Suprapubic skin (tissue), 4 donors: ENCODE data around the gene TRIO.

Experiments used
- EP300 ChIP-seq: sonication (generic); formaldehyde crosslinking; IDR thresholded peaks from one replicate; pipeline ENCODE4 v1.6.1; 2017; ENCODE audit warnings: antibody characterized with exemption
- POLR2A ChIP-seq, 2 donors: fragments of 450-650 bp; IDR thresholded peaks; one replicate each; pipeline ENCODE4 v1.6.1; 2017; ENCODE audit warnings: antibody characterized with exemption in 2 of 2, mild to moderate bottlenecking in 2 of 2, moderate library complexity in 2 of 2
- POLR2AphosphoS5 ChIP-seq, 3 donors: sonication (generic); formaldehyde crosslinking; IDR thresholded peaks; one replicate each; pipeline ENCODE4 v1.6.1; 2017; ENCODE audit warnings: antibody characterized with exemption in 3 of 3
- TF ChIP-seq, protein P1 (sequence below), 2 donors: fragments of 200-600 bp in 1 of 2; fragments of 450-650 bp in 1 of 2; sonication (generic) in 1 of 2; IDR thresholded peaks; one replicate each; pipeline ENCODE4 v1.5.1; 2016 to 2019; ENCODE audit warnings: antibody characterized with exemption in 2 of 2, mild to moderate bottlenecking in 1 of 2, moderate library complexity in 1 of 2

DNA sequence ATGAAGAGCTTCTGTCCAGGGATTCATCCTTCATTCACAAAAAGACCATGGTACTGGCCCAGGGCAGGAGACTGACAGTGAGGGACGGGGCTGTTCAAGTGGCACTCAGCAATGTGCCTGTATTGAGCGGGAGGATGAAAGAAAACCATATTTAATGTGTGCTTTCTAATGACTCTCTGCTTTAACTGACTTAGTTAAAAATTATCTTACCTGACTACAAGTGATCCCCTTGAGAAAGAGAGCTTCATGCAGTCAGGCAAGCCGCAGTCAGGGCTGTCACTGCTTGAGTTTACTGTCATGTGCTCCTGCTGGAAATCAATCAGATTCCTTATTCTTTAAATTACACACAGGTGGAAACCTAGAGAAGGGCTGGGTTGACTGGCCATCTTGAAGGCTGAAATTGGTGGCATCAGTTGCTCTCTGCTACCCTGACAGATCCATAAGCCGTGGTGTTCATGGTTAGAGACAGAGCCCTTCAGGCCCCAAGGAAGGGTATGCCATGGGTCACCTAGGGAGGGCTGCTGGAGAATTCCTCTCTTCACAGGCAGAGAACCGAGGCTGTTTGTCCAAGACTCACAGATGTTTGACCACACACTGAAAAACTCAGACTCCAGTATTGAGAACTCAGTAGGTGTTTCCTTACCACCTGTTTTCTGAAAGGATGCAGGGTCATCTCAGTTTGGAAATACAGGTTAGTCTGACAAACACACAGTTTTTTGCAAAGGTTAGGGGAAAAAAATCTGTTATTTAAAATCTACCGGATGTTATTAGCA lies 70.9 kb downstream of the TRIO start:
- TF ChIP-seq POLR2A (IDR thresholded peaks at IDR 0.05) (no peak), POLR2AphosphoS5 (IDR thresholded peaks at IDR 0.05) (no peak), EP300 (no peak)
- TF ChIP-seq, protein P1, sequence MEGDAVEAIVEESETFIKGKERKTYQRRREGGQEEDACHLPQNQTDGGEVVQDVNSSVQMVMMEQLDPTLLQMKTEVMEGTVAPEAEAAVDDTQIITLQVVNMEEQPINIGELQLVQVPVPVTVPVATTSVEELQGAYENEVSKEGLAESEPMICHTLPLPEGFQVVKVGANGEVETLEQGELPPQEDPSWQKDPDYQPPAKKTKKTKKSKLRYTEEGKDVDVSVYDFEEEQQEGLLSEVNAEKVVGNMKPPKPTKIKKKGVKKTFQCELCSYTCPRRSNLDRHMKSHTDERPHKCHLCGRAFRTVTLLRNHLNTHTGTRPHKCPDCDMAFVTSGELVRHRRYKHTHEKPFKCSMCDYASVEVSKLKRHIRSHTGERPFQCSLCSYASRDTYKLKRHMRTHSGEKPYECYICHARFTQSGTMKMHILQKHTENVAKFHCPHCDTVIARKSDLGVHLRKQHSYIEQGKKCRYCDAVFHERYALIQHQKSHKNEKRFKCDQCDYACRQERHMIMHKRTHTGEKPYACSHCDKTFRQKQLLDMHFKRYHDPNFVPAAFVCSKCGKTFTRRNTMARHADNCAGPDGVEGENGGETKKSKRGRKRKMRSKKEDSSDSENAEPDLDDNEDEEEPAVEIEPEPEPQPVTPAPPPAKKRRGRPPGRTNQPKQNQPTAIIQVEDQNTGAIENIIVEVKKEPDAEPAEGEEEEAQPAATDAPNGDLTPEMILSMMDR (IDR thresholded peaks at IDR 0.05) = no peak
